NCI-H1105 (cell line): ENCODE data around the gene MX2.
"Not testable (repeated sequence)": the region's sequence is repeated elsewhere in the genome, so short reads cannot be mapped to it uniquely, and the experiment has no call there.

Experiments used
- DNase-seq: peaks from one replicate; lab custom pipeline; 2025; lab: John Stamatoyannopoulos, UW

Gene MX2

GRCh38 chr21:41337515-41337914 lies 24.3 kb upstream of the MX2 start:
- DNase-seq = no peak

- no peak for DNase-seq
Measured at GRCh38 chr21:41338455-41338854, 23.4 kb upstream of the MX2 start.

GRCh38 chr21:41342035-41342434 lies 19.8 kb upstream of the MX2 start:
- no peak for DNase-seq

GRCh38 chr21:41344146-41344545 lies 17.7 kb upstream of the MX2 start:
- DNase-seq = no peak

- no peak for DNase-seq
Measured at GRCh38 chr21:41345356-41345755, 16.5 kb upstream of the MX2 start.

GRCh38 chr21:41345934-41346685 lies 15.7 kb upstream of the MX2 start:
- DNase-seq = no peak

- DNase-seq = no peak
Measured at GRCh38 chr21:41346758-41347157, 15.1 kb upstream of the MX2 start.

- no peak for DNase-seq
Measured at GRCh38 chr21:41348434-41348833, 13.4 kb upstream of the MX2 start.

GRCh38 chr21:41349126-41349525 lies 12.7 kb upstream of the MX2 start:
- no peak for DNase-seq

GRCh38 chr21:41349619-41350390 lies 12.0 kb upstream of the MX2 start:
- DNase-seq = no peak

GRCh38 chr21:41350436-41351155 lies 11.2 kb upstream of the MX2 start:
- DNase-seq = no peak

- no peak for DNase-seq
Measured at GRCh38 chr21:41357546-41357945, 4.3 kb upstream of the MX2 start.

- no peak for DNase-seq
Measured at GRCh38 chr21:41358193-41359166, 3.3 kb upstream of the MX2 start.

- DNase-seq = no peak
Measured at GRCh38 chr21:41359286-41359685, 2.5 kb upstream of the MX2 start.

GRCh38 chr21:41359754-41360071 lies 2.1 kb upstream of the MX2 start:
- not testable (repeated sequence) for DNase-seq

GRCh38 chr21:41360072-41360821 lies 1.6 kb upstream of the MX2 start:
- DNase-seq = no peak

- no peak for DNase-seq
Measured at GRCh38 chr21:41361053-41361785, 608 bp upstream of the MX2 start.

- DNase-seq = no peak
Measured at GRCh38 chr21:41362605-41363369, 960 bp downstream of the MX2 start.
